IPS-20b (cell line): ENCODE data around the gene EYS.

ENCODE experiments used
- H3K27ac ChIP-seq: one replicate; pipeline ENCODE4 v1.5.1; 2013; ENCODE audit warnings: low read length
- H3K27me3 ChIP-seq: 2 replicates; pipeline ENCODE4 v1.6.1; 2013; ENCODE audit warnings: mild to moderate bottlenecking, low read length, inconsistent platforms; ENCODE audit not compliant: insufficient read depth
- H3K36me3 ChIP-seq: 2 replicates; pipeline ENCODE4 v1.6.1; 2013; ENCODE audit warnings: low read depth, mild to moderate bottlenecking, inconsistent platforms, low read length, moderate library complexity; ENCODE audit not compliant: insufficient read depth
- H3K4me1 ChIP-seq: 2 replicates; pipeline ENCODE4 v1.6.1; 2013; ENCODE audit warnings: mild to moderate bottlenecking, control low read depth, inconsistent platforms, low read length, moderate library complexity; ENCODE audit not compliant: insufficient read depth
- H3K4me3 ChIP-seq: 2 replicates; pipeline ENCODE4 v1.5.1; 2013; ENCODE audit warnings: mild to moderate bottlenecking, low read length, inconsistent platforms
- H3K9ac ChIP-seq: 2 replicates; pipeline ENCODE4 v1.6.1; 2013; ENCODE audit warnings: low read depth, mild to moderate bottlenecking, inconsistent platforms, low read length, moderate library complexity
- H3K9me3 ChIP-seq: 2 replicates; pipeline ENCODE4 v1.6.1; 2013; ENCODE audit warnings: mild to moderate bottlenecking, low read depth, low read length, inconsistent platforms; ENCODE audit not compliant: insufficient read depth

Gene EYS

DNA sequence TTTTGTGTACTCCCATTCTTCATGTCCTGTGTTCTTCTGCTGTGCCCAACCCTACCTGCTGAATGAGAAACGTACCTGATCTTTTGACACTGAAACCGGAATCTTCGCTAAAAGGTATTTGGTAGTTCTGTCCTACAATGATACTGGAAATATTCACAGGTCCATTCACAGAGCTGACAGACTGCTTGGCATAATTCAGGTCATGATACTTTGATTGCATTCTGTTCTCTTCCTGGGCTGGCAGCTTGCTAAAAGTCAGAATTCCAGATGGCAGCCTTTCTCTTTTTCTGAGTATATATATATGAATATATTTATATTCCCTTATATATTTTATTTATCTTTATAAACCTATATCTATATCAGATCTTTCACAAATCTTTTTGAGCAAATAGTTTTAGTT lies 1696.4 kb downstream of the EYS start:
- no peak overlapping the region for H3K9ac ChIP-seq
- H3K4me3 ChIP-seq, result no peak overlapping the region
- H3K27me3 ChIP-seq, result no peaks in the 10 kb centered on the region

DNA sequence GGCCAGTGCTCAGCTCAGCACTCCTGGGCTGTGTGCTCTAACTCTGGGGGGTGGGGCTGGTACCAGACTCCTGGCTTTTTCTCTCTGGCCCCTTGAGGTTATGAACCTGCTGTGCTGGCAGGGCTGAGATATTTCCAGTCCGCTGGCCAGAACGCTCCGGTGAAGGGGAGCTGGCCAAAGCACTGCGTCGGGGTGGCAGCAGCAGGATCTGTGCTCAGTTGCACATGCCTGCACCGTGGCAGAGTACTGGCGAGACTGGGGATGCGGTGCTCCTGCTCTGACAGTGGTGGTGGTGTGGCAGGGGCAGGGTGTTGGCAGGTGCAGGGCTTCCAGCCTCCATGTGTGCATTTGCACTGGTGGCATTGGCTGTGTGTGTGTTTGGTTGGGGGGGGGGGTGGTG lies 1697.0 kb downstream of the EYS start:
- Histone ChIP-seq H3K27ac (no peak overlapping the region), H3K9ac (no peak overlapping the region), H3K36me3 (no peaks in the 10 kb centered on the region), H3K4me1 (peaks cover 9% of the 10 kb centered on the region), H3K27me3 (no peaks in the 10 kb centered on the region), H3K4me3 (no peak overlapping the region), H3K9me3 (no peaks in the 10 kb centered on the region)

More for the DNA sequence above, 1696.4 kb downstream of the EYS start:
- H3K4me1 ChIP-seq, result peaks cover 9% of the 10 kb centered on the region
- no peaks in the 10 kb centered on the region for H3K9me3 ChIP-seq
- H3K36me3 ChIP-seq, result no peaks in the 10 kb centered on the region
- no peak overlapping the region for H3K27ac ChIP-seq

DNA sequence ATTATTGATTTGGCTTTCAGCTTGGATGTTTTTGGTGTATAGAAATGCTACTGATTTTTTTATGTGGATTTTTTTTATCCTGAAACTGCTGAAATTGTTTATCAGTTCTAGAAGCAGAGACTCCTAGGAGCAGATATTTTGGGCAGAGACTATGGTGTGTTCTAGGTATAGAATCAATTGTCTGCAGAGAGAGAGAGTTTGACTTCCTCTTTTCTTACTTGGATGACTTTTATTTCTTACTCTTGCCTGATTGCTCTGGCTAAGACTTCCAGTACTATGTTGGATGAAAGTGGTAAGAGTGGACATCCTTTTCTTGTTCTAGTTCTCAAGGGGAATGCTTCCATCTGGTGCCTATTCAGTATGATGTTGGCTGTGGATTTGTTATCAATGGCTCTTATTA lies 1700.8 kb downstream of the EYS start:
- Histone ChIP-seq H3K27ac (no peak overlapping the region), H3K36me3 (no peaks in the 10 kb centered on the region), H3K4me1 (no peaks in the 10 kb centered on the region), H3K9ac (no peak overlapping the region), H3K27me3 (no peaks in the 10 kb centered on the region), H3K4me3 (no peak overlapping the region), H3K9me3 (no peaks in the 10 kb centered on the region)

DNA sequence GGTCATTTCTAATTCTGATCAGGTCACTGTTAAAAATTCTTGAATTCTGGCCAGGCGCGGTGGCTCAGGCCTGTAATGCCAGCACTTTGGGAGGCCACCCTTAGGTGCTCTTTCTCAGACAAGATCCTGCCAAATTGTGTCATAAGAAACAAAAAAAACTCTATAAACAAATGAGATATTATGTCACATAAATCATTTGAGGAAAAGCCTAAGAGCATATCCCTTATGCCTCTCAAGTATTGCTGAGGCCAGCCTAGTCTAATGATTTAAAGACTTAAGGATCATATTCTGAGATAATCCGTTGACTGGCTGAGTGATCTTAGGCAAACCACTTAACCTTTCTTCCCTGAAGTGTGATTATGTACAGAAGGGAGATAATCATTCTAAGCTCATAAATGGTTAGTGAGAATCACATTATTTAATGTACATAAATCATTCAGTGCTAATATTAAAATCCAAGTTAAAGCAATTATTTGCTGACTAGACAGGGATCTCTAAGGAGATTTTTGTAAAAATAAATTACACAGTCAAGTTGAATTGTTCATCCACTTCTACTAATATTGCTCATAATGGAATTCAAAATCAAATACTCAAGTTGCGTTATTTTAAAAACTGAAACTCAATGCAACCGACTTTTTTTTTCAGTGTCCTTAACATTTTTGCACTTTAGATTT lies 1706.1 kb downstream of the EYS start:
- no peak overlapping the region for H3K4me3 ChIP-seq
- H3K9ac ChIP-seq, result no peak overlapping the region
- H3K4me1 ChIP-seq, result no peaks in the 10 kb centered on the region
- no peaks in the 10 kb centered on the region for H3K27me3 ChIP-seq
- no peak overlapping the region for H3K27ac ChIP-seq
- no peaks in the 10 kb centered on the region for H3K9me3 ChIP-seq
- no peaks in the 10 kb centered on the region for H3K36me3 ChIP-seq

DNA sequence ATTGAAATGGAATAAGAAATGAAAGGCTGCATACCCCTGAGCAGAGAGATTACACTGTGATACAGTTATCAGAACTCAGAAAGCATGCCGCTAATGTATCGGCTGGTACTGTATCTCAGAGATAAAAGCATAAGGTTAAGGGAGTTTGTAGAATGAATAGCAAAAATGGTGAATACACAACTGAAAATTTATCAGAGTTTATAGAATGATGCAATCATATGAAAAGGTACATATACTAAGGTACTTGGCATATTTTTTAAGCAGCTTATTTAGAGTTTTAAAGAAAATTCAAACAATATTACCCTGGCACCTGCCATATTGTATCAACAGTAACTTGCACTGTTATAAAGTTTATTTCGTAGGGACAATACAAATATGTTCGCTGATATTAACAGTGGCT lies 1707.4 kb downstream of the EYS start:
- H3K9ac ChIP-seq, result no peak overlapping the region

DNA sequence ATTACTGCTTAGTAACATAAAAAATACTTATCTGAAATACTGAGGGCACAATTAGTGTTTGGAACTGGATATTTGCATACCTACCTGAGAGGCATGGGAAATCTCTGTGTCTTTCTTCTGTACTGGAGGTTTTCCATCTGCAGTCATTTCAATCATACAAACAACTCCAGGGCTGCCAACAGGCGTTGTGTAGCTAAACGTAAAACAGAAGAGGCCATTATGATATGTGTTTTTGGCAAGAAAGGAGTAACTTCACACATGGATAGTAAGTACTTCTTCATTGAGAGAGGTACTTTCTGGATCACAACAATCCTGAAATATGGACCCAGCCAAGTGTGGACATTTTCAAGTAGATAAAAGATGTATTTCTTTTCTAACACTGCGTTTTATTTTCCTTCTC lies 1708.0 kb downstream of the EYS start:
- Histone ChIP-seq H3K9me3 (no peaks in the 10 kb centered on the region), H3K4me1 (no peaks in the 10 kb centered on the region), H3K4me3 (no peak overlapping the region), H3K36me3 (no peaks in the 10 kb centered on the region), H3K27ac (no peak overlapping the region), H3K9ac (no peak overlapping the region), H3K27me3 (no peaks in the 10 kb centered on the region)

More for the DNA sequence above, 1707.4 kb downstream of the EYS start:
- Histone ChIP-seq H3K27me3 (no peaks in the 10 kb centered on the region), H3K4me3 (no peak overlapping the region), H3K9me3 (no peaks in the 10 kb centered on the region), H3K36me3 (no peaks in the 10 kb centered on the region), H3K27ac (no peak overlapping the region), H3K4me1 (no peaks in the 10 kb centered on the region)

DNA sequence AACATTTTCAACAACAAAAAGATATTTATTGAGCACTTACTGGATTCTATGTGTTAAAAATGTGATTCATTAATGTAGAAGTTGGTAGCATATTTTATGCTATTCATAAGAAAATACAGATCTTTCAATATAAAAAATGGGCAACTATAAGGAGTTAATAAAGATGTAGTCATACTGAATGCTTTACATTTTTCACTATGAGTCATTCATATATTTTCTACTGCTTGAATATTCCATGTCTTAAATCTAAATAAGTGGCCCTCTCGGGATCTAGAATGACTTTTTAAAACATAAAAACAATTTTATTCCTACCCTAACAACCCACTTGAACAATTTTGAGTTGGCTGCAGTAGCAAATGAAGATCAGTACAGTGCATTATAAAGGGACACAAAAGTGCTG lies 1709.3 kb downstream of the EYS start:
- Histone ChIP-seq H3K4me1 (no peaks in the 10 kb centered on the region), H3K36me3 (no peaks in the 10 kb centered on the region), H3K27ac (no peak overlapping the region), H3K27me3 (no peaks in the 10 kb centered on the region), H3K9ac (no peak overlapping the region), H3K4me3 (no peak overlapping the region), H3K9me3 (no peaks in the 10 kb centered on the region)

DNA sequence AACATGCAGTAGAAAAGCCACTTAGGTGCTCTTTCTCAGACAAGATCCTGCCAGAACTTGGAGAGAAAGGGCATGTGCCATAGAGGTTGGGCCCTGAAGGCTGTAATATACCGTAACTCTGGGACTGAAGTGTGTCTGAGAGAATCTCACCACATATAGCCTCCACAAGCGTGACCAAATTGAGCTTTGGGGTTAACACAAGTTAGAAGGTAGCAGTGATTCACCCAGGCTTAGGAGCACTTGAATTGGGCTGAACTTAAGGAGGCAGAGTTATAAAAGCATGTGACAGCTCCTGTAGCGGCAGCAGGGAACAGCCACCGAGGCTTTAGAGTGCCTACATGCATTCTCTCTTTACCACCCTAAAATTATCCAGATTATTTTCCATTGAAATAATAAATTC lies 1709.8 kb downstream of the EYS start:
- H3K36me3 ChIP-seq, result no peaks in the 10 kb centered on the region
- H3K27ac ChIP-seq, result no peak overlapping the region
- no peak overlapping the region for H3K4me3 ChIP-seq
- H3K9ac ChIP-seq, result no peak overlapping the region
- H3K27me3 ChIP-seq, result no peaks in the 10 kb centered on the region
- H3K9me3 ChIP-seq, result no peaks in the 10 kb centered on the region
- H3K4me1 ChIP-seq, result no peaks in the 10 kb centered on the region

DNA sequence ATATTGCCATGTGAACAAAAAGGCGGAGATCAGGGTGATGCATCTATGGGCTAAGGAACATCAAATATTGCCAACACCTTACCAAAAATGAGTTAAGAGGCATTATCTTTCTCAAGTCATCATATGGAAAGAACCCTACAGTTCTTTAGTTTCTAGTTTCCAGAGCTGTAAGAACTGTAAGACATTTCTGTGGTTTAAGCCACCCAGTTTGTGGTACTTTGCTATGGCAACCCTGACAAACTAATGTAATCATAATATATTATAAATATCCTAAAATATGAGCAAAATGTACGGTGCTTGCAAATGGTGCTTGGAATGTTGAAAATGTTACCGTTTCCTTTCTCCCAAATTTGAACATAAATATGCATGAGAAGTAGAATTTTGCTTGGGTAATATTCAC lies 1721.8 kb downstream of the EYS start:
- H3K27ac ChIP-seq, result no peak overlapping the region
- no peak overlapping the region for H3K9ac ChIP-seq
- H3K36me3 ChIP-seq, result no peaks in the 10 kb centered on the region
- H3K27me3 ChIP-seq, result no peaks in the 10 kb centered on the region
- no peak overlapping the region for H3K4me3 ChIP-seq
- no peaks in the 10 kb centered on the region for H3K4me1 ChIP-seq
- no peaks in the 10 kb centered on the region for H3K9me3 ChIP-seq

DNA sequence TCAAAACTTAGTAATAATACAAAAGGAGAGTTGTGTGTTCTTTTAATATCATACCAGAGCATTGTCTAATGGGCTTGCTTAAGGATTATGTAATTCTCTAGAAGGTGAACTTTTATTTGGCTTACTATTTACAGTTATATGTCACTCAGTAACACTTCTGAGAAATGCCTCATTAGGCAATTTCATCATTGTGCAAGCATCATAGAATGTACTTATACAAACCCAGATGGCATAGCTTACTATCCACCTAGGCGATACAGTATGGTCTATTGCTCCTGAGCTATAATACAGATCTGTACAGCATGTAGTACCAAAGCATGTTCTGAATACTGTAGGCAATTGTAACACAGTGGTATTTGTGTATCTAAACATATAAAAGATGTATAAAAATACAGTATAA lies 1731.3 kb downstream of the EYS start:
- H3K9ac ChIP-seq, result no peak overlapping the region
- no peaks in the 10 kb centered on the region for H3K27me3 ChIP-seq
- no peak overlapping the region for H3K4me3 ChIP-seq
- H3K27ac ChIP-seq, result no peak overlapping the region
- H3K4me1 ChIP-seq, result no peaks in the 10 kb centered on the region
- no peaks in the 10 kb centered on the region for H3K36me3 ChIP-seq
- no peaks in the 10 kb centered on the region for H3K9me3 ChIP-seq

DNA sequence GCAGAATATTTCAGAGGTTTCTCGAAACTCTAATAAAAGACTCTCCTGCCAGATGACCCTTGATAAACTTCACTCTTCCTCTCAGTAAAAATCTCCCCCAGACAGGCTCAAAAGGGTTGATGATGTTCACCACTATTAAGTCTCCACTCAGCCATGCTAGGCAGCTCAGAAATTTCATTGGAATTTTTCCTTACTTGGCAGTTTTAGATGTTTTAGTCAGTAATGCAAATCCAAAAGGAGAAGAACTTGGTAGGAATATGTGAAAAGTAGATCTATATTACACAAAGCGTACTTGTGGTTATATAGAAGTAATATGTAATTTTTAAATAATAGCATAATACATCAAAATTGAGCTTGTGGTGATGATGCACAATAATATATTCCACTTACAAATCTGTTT lies 1738.4 kb downstream of the EYS start:
- Histone ChIP-seq H3K4me1 (peaks cover 22% of the 10 kb centered on the region), H3K27ac (no peak overlapping the region), H3K9me3 (no peaks in the 10 kb centered on the region), H3K36me3 (no peaks in the 10 kb centered on the region), H3K9ac (no peak overlapping the region), H3K27me3 (no peaks in the 10 kb centered on the region), H3K4me3 (no peak overlapping the region)

DNA sequence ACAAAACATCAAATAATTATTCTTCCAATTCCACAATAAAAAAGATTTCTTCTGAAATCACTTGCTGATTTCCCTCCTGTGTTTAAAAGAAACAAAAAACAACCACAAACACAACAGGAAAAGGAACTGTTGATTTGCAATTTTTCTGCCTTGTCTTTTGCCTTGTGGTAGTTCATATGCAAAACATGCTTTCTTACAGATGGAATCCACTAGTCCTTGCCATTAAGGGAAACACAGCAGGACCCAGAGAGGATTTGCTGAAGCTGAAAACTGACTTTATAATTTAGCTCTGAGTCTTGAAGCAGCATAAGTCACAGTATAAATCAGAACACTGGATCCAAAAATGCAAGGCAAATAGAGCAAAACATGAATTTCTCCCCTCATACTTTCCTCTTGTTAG lies 1742.7 kb downstream of the EYS start:
- no peaks in the 10 kb centered on the region for H3K27me3 ChIP-seq
- H3K4me1 ChIP-seq, result peaks cover 26% of the 10 kb centered on the region
- H3K9ac ChIP-seq, result peak overlapping the region; percentile 19; the same call in 1 of the 2 replicates
- no peak overlapping the region for H3K27ac ChIP-seq
- peaks cover 4% of the 10 kb centered on the region; the same call in 1 of the 2 replicates for H3K9me3 ChIP-seq
- peak overlapping the region; percentile 52 for H3K4me3 ChIP-seq
- H3K36me3 ChIP-seq, result no peaks in the 10 kb centered on the region
